AG09309 (cell line): ENCODE data around the gene GRN.

Source experiments
- DNase-seq: peaks from one replicate; pipeline ENCODE4 v3.0.0-alpha.2; 2010; ENCODE audit warnings: low read depth
- H3K4me3 ChIP-seq: 2 replicates; pipeline ENCODE4 v1.5.1; 2011; ENCODE audit warnings: mild to moderate bottlenecking, low read depth, low read length, moderate library complexity; ENCODE audit not compliant: control insufficient read depth
- TF ChIP-seq, protein P1 (sequence below): IDR thresholded peaks from 2 replicates; pipeline ENCODE4 v1.5.1; 2011; ENCODE audit warnings: mild to moderate bottlenecking, low read depth, low read length, inconsistent platforms; ENCODE audit not compliant: insufficient read depth, control insufficient read depth; ENCODE audit errors: missing control alignments

The GRN gene

DNA sequence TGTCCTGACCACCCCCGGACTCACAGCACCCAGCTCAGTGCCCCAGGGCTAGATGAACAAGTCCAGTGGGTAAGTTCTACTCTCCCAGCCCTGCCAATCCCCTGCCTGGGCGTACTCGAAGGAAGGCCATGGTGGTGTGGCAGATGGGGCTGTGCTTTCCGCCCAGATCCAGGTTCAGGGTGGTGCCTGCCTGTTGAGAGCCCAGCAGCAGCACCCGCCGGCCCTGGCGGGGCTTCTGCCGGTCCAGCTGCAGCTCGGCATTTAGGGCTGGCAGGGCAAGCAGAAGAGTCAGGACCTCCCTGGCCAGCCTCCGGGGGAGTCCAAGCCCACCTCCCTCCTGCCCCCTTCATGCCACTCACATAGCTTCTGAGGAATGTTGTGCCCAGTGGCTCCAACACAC, 34.8 kb downstream of the GRN start:
- no peak overlapping the region for H3K4me3 ChIP-seq
- TF ChIP-seq, protein P1, sequence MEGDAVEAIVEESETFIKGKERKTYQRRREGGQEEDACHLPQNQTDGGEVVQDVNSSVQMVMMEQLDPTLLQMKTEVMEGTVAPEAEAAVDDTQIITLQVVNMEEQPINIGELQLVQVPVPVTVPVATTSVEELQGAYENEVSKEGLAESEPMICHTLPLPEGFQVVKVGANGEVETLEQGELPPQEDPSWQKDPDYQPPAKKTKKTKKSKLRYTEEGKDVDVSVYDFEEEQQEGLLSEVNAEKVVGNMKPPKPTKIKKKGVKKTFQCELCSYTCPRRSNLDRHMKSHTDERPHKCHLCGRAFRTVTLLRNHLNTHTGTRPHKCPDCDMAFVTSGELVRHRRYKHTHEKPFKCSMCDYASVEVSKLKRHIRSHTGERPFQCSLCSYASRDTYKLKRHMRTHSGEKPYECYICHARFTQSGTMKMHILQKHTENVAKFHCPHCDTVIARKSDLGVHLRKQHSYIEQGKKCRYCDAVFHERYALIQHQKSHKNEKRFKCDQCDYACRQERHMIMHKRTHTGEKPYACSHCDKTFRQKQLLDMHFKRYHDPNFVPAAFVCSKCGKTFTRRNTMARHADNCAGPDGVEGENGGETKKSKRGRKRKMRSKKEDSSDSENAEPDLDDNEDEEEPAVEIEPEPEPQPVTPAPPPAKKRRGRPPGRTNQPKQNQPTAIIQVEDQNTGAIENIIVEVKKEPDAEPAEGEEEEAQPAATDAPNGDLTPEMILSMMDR, result no peak
- DNase-seq, result no peak

DNA sequence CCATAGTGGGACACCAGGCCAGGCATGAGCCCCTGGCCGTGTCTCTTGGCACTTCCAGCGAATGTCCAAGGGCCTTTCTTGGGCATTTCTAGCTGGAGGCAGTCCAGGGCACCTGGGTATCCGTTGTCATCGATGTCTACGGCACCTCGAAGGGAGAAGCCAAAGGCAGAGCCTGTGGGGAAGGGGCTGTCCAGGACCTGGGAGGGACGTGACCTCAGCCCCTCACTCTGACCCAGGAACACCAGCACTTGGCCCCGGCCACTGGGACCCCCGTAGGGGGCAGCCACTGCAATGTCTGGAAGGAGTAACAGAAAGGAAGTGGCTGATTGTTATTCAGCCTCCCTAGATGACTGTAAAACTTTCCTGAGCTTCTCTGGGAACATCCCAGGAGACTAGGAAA, 35.7 kb downstream of the GRN start:
- no peak for DNase-seq
- TF ChIP-seq, protein P1, result no peak
- H3K4me3 ChIP-seq, result no peak overlapping the region

DNA sequence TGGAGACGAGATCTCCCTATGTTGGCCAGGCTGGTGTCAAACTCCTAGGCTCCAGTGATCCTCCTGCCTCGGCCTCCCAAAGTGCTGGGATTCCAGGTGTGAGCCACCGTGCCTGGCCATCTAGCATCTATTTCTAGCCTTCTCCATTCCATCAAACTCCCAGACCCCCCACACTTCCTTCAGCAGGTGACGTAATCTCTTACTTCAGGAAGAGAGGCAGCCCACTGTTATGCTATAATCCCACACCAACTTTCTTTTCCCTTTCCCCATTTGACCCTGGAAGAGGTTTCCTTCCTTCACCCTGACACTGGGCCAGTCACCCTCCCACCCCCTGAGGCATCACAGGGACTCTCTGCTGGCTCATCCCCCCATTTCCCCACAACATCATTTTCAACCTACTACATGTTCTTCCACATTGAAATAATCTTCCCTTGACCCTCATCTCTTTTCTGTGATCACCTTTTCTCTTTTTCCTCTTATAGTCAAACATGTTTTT, 36.8 kb downstream of the GRN start:
- TF ChIP-seq, protein P1, result no peak
- DNase-seq, result no peak
- H3K4me3 ChIP-seq, result no peak overlapping the region

DNA sequence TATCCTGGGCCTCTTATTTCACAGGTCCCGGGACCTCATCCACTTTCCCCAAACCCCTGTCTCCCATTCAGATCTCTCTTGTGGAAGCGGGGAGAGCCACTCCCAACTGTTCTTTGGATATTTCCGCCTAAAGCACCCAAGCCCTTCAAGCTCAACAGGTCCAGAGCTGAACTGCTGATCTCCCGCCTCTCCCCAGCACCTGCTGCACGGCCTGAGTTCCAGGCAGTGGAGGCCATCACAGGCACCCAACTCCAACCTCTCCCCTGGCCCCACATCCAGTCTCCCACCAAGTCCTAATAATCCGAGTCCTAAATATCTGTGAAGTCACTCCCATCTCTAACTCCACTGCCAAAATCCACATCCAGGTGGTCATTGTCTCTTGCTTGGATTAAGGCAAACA, 37.8 kb downstream of the GRN start:
- TF ChIP-seq, protein P1, result no peak
- H3K4me3 ChIP-seq, result no peak overlapping the region
- DNase-seq, result no peak

DNA sequence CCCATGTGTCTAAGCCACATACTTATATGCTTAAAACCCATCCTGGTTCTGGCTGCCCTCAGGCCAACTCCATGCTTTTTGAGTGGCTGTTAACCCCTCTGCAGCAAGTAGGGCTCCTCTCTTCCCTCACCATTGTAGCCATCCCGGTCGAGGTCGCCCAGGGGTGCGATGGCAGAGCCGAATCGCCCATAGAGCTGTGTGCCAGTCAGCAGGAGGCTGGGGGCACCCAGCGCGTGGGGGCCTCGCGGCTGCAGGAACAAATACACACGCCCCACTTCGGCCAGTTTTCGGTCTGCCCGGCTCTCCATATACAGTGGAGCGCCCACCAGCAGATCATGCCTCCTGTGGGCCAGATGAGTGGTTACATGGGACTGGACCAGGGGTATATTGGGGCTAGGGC, 38.3 kb downstream of the GRN start:
- no peak for DNase-seq
- no peak overlapping the region for H3K4me3 ChIP-seq
- TF ChIP-seq, protein P1, result no peak

DNA sequence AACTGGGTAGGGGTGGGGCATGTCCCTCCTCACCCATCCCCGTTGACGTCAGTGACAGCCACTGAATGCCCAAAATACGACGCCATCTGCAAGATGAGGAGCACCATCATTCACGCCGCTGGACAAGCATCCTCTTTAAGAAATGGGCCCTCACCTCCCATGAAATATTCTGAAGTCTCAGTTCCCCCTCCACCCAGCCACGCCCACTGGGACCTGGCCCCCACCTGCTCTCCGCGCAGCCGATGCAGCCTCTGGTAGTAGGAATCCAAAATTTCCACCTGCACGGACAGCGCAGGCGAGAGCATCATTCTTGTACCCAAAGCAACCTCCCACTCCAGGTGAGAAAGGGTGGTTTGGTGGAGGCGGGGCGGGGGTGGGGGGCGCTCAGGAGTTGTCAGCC, 38.8 kb downstream of the GRN start:
- DNase-seq, result no peak
- TF ChIP-seq, protein P1, result no peak
- H3K4me3 ChIP-seq, result no peak overlapping the region

DNA sequence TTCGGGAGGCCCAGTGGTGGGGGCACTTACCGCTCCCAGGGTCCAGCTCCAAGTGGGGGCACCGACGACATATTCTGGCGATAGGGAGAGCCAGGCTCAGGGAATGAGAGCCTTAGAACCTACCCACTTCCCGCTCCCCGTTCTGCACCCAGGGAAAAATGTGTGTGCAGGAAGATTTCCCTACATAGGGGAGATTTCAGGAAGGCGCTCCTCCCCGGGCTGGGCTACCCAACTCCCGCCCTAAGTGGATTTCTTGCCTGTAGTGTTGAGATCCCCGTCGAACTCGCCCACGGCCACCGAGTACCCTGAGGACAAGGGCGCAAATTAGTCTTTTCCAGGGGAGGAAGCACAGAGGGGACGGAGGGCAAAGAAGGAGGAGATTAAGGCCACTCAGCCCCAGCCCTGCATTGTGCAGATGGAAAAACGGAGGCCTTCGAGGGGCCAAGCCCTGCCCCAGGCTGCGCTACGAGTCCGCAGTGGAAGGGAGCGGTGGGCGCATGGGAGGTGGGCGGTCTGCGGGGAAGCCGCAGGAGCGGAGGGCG, 39.2 kb downstream of the GRN start:
- TF ChIP-seq, protein P1, result no peak
- DNase-seq, result no peak
- H3K4me3 ChIP-seq, result no peak overlapping the region
